Skeletal muscle cell (primary cell): Measurements from ENCODE around the gene ANKRD18A.
"Not testable (repeated sequence)": the region's sequence is repeated elsewhere in the genome, so short reads cannot be mapped to it uniquely, and the experiment has no call there.

ENCODE experiments used
- DNase-seq: peaks from one replicate; pipeline ENCODE4 v3.0.0-alpha.2; 2010; ENCODE audit warnings: low read depth
- H3K4me3 ChIP-seq: 2 replicates; pipeline ENCODE4 v1.5.1; 2011; ENCODE audit warnings: low read depth, mild to moderate bottlenecking, control low read depth, low read length, moderate library complexity

ANKRD18A gene

DNA sequence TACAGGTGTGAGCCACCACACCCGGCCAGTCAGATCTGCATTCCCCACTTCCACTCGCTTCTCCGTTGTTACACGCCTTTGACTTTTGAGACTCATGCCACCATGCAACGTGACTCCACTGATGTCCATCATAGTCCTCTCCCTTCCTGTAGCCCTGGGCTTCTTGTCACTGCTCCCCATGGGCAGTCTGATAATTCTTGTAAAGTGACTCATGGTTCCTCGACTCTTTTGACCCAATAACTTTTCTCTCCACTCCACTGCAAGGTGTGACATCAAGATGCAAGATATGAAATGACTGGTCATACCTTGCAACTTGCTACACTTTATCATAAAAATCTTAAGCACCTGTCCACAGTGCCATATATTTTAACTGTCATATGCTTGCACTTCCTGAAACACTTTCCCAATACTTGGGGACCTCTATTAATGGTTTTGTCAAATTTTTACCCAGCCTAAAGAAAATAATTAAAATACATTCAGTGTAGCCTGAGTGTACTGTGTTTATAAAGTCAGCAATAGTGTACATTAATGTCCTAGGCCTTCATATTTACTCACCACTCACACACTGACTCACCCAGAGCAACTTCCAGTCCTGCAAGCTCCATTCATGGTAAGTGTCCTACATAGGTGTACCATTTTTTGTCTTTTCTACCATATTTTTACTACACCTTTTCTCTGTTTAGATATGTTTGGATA, 18.6 kb upstream of the ANKRD18A start:
- no peak for DNase-seq
- H3K4me3 ChIP-seq, result no peak overlapping the region

DNA sequence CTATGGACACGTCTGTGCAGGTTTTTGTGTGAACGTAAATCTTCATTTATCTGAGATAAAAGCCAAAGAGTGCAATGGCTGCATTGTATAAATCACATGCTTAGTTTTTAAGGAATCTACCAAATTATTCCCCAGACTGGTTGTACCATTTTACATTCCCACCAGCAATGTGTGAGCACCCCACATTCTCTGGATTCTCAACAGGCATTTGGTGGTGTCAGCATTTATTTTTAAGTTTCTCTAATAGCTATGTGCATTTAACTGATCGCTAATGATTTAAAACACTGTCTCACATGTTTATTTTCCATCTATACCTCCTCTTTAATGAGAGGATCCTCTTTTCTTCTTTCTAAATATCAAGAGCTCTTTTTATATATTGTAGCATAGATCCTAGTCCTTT, 13.9 kb upstream of the ANKRD18A start:
- DNase-seq, result no peak
- no peak overlapping the region for H3K4me3 ChIP-seq

DNA sequence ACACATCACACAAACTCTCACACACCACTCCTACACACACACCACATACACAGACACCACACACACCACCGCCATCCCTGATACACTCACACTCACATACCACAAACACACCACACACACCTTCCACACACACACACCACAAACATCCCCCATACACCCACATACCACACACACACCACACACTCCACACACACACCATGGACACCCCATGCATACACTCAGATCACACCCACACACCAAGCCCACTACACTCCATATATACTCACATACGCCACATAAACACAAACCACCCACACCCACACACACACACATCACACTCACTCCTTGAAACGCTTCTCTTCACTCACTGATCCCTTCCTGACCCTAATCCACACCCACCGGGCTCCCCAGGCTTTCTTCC, 9.1 kb upstream of the ANKRD18A start:
- H3K4me3 ChIP-seq, result no peak overlapping the region
- no peak for DNase-seq

DNA sequence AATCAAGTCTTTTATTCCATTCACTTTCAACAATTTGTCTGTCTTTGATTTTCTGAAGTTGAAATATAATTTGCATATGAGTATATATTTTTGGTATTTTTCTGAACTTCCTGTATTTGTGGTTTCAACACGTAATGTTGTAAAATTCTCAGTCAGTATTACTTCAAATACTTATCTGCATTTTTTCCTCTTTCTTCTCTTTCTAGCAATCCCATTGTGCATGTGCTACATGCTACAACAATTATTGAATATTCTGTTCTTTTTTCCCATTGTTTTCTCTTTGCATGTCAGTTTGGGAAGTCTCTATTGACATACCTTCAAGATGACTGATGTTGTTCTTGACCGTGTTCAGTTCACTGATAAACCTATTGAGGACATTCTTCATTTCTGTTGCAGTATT, 5.6 kb upstream of the ANKRD18A start:
- DNase-seq, result no peak
- no peak overlapping the region for H3K4me3 ChIP-seq

DNA sequence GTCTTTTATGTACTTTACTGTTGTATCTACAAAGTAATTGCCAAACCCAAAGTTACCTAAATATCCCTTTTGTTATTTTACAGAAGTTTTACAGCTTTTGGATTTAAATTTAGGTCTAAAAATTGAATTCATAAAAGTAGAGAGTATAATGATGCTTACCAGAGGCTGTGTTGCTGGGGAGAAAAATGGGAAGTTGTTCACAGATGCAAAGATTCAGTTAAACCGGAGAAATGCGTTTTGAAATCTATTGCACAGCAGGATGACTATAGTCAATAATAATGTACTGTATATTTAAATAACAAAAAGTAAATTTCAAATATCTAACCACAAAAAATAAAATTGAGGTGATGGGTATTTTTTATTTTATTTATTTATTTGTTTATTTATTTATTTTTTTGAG, 2.6 kb upstream of the ANKRD18A start:
- no peak for DNase-seq
- H3K4me3 ChIP-seq, result no peak overlapping the region

DNA sequence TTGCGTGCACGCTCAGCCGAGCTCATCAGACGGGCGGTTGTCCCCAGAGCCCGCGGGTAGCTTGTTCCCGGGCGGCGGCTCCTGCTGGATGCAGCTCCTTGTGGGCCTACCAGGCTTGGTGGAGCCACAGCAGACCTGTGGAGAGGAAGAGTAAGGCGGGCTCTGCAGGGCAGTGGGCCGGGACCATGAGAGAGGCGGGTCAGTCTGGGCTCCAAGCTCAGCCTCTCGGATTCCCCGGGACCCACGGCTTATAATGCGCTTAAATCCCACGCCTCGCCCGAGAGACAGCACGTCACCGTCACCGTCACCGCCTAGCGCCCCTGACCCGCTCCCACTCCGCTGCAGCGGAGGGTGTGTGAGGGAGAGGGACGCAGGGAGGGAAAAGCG, 1.9 kb upstream of the ANKRD18A start:
- DNase-seq, result no peak
- H3K4me3 ChIP-seq, result peak overlapping the region; percentile 17

DNA sequence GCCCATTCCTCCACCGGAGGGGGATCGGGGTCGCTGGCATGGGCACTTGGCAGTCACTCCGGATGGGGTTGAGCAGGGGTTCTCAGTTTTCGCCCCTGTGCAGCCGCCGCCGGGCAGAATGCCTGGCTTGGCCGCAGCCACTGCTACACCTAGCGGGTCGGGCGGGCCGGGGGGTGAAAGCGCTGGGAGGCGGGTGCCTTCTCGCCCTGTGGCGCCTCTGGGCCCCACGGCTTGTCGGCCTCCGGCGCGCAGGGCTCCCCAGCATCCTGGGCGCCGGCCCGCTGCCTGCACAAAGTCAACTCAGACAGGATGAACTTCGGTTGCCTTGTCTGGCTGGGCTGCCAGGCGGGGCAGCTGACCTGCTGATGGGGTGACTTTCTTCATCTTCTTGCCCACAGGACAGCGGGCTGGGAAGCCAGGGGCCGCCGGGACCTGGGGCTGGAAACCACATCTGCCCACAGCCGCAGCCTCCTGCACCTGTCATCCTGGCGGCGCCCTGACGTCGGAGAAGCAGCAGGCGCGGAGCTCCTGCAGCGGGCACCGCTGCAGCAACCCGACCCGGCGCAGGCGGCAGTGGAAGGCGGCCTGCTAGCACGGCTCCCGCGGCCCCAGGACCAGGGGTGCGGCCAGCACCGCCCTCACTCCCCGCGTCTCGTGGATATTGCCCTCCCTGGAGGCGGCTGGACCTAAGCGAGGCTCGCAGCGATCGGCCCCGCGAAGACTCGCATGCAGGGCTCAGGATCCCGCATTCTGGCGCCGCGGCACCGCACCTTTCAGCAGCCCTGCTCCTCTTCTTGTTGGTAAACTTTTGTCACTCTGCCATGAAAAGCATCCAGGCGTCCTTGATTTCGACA, 1.3 kb upstream of the ANKRD18A start:
- DNase-seq, result no peak

DNA sequence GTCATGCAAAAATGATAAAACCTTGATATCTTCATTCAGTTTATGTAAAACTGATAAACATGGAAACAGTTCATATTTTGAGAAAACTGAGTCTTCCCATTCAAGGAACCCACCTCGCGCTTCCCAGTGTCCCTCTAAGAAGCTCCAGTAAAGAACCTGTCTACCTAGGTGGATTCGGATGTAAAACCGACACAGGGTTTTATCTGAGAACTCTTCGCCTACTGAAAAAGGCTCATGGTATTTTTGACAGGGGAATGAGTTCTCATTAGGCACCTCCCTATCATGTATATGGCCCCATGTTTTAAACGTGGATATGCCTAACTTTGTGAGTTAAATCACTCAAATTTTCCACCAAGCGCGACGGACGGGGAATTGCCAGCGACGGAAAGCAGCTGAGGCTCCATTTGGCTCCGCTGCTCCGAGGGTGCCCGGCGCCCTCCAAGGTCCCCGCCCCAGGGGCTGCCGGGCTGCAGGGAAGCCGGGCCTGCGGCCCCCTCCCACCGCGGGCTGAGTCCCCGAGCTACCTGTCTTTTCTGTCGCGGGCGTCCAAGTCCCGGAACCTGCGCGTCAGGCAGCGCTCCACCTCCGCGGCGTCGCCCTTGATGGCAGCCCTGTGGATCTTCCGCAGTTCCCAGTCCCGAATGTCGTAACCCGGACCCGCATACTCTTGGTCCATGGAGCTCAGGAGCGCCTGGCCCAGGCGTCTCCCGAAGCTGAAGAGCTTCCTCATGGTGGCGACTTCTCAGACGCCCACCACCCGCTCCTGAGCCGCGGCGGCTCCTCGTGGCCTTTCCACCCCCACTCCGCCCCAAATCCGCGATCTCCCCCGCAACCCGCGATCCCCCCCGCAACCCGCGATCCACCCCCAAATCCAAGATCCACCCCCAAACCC, 594 bp downstream of the ANKRD18A start:
- DNase-seq, result no peak
- peak overlapping the region; percentile 50 for H3K4me3 ChIP-seq

More for the DNA sequence above, 1.3 kb upstream of the ANKRD18A start:
- peak overlapping the region; percentile 50 for H3K4me3 ChIP-seq

DNA sequence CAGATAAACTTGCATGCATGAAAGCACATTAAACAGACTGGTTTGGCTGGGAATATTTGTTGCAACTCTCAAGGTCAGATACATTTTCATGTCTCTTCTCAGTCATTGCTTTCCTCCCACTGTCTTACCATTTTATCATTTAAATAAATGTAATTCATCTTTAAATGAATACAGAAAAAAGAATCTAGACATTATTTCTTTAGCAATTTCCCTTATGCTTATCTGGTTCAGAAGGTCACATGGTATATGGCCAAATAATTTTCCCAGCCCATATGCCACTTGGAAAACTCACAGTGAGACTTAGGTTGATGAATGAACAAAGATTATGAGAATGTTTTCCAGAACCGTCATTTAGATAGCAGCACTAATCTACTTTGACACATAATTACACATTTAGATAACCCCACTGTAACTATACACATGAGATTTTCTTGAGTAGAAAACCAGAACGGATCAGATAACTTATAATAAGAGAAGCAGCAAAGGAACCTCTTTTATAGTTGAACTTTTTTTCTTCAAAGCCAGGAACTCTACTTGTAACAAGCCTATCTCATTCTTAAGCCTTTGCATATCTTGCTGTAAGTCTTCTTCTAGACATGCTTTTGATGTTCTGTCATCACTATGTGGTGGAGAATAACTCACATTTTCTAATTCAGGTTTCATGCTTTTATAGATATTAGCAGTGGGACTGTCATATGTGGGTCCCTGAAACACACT, 22.2 kb downstream of the ANKRD18A start:
- DNase-seq, H3K4me3 ChIP-seq: not testable (repeated sequence)

DNA sequence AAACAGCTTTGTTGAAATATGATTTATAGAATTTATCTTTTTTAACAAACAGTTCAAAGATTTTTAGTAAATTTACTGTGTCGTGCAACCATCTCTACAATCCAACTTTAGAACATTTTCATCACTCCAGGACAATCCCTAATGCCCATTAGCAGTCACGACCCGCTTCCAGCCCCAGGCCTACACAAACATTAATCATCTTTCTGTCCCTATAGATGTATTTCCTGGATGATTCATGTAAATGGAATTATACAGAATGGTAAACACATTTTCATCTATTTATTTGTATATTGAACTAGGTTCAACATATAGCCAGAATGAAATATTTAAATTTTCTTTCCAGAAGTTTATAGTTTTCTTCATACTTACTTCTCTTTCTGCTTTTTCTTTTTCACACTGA, 25.3 kb downstream of the ANKRD18A start:
- H3K4me3 ChIP-seq, DNase-seq: not testable (repeated sequence)

DNA sequence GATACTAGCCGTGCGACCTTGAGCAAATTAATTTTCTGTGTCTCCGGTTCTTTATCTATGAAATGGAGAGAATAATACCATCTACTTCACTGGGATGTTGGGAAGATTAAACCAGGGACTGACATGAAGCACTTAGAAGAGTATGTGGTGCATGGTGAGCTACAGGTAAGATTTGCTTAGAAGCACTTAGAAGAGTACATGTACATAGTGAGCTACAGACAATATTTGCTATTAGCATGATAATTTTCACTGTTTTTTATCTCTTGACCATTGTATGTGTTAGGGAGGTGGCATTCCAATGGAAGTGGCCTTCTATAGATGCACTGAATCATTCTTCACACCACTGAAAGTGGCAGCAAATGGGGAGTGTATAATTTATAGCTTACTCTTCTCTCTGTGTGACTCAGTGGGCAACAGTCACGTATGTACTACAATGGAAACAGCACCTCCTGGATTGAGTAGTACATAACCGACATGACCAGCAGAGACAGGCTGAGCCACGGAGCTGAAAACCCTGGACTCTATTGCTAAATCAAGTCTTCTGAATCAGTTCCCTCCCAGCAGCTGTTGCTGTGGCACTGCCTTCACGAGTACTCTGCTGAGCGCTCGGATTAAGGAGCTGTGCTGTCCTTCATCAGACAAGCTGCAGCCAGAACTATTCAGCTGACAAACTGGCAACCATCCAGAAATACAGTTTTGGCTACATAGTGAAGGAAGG, 28.9 kb downstream of the ANKRD18A start:
- peak; percentile 38 for DNase-seq
- not testable (repeated sequence) for H3K4me3 ChIP-seq

DNA sequence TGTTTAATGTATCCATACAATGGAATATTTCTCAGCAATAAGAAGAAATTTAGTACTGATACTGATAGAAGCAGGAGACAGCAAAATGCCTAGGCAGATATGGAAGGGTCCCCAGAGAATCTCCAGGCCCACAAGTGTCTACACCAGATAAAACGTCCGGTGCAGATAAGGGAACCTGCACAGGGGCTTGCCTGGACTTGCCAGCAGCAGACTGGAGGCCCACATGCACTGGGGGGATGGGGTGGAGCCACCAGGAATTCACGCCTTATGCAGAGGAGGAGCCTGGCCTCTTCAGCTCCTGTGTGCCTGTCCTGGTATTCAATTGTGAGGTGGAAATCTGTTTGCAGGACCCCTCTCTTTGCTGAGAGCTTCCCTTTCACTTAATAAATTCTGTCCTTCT, 36.6 kb downstream of the ANKRD18A start:
- DNase-seq, H3K4me3 ChIP-seq: not testable (repeated sequence)

DNA sequence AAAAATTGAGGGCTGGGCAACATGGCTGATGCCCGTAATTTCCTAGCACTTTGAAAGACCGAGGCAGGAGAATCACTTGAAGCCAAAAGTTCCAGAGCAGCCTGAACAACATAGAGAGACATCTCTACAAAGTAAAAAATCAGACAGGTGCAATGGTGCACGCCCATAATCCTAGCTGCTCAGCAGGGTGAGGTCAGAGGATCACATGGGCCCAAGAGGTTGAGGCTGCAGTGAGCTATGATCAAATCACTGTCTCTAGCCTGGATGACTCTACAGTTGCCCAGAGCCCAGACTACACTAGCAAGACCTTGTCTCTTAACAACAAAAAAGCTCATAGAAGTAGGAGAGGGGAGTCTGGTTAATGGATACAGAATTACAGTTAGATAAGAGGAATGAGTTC, 40.3 kb downstream of the ANKRD18A start:
- not testable (repeated sequence) for DNase-seq, H3K4me3 ChIP-seq

DNA sequence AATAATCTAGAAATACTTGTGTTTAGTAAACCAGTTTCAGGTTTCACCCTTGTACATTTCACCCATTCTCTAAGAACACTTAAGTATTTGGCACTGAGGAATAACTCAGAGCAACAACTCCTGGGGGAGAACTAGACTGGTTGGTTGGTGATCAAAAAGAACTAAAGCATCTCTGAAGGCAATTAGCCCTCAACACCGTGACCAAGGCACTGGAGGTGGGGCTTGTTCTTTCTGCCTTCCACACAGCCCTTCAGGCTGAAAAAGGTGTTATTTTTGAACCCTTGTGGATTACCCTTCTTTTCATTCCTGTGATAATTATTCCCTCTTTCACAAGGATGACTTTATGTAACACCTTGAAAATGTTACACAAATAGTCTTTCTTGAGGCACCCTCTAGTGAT, 44.2 kb downstream of the ANKRD18A start:
- DNase-seq, H3K4me3 ChIP-seq: not testable (repeated sequence)

DNA sequence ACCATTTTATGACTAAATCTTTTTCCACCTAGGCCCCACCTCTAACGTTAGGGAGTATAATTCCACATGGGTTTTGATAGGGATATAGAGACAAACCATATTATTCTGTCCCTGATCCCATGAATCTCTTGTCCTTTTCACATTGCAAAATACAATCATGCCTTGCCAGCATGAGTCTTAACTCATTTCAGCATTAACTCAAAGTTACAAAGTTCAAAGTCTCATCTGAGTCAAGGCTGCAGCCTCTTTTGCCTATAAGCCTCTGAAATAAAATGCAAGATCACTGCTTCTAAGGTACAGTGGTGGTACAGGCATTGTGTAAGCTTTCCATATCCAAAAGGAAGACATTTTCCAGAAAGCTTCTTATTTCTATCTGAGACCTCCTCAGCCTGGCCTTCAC, 54.3 kb downstream of the ANKRD18A start:
- H3K4me3 ChIP-seq, DNase-seq: not testable (repeated sequence)

DNA sequence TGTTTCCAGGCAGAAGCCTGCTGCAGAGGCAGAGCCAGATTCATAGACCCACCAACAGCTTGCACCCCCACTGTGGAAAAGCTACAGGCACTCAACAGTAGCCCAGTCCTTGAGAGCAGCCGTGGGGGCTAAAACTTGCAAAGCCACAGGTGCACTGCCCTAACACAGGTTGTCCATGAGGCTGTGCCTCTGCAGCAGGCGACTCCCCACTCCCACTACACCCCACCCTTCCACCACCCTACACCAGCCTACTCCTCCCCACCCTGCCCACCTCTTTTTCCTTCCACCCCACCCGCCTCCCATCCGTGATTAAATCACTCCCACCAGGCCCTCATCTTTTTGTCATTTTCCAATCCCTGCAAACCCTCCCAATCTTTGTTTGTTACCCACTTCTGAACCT, 55.2 kb downstream of the ANKRD18A start:
- H3K4me3 ChIP-seq, DNase-seq: not testable (repeated sequence)

DNA sequence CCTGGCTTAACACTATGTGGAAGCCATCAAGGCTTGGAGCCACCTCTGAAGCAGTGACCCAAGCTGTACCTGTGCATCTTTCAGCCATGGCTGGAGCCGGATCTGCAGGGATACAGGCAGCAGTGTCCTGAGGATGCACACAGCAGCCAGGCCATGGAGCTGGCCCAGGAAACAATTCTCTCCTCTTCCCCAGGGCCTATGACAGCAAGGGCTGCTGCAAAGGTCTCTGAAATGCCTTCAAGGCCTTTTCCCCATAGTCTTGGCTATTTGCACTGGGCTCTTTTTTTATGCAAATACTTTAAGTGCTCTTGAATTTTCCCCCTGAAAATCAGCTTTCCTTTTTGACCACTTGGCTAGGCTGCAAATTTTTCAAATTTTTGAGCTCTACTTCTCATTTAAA, 56.5 kb downstream of the ANKRD18A start:
- not testable (repeated sequence) for DNase-seq, H3K4me3 ChIP-seq

DNA sequence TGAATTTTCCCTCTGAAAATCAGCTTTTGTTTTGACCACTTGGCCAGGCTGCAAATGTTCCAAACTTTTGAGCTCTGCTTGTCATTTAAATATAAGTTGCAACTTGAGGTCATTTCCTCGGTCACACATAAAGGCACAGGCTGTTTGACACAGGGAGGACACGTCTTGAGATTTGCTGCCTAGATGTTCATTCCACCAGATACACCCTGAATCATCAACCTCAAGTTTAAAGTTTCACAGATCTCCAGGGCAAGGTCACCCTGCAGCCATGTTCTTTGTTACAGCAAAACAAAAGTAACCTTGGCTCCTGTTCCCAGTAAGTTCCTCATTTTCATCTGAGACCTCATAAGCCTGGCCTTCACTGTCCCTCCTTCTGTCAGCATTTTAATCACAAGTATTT, 59.3 kb downstream of the ANKRD18A start:
- H3K4me3 ChIP-seq, DNase-seq: not testable (repeated sequence)

DNA sequence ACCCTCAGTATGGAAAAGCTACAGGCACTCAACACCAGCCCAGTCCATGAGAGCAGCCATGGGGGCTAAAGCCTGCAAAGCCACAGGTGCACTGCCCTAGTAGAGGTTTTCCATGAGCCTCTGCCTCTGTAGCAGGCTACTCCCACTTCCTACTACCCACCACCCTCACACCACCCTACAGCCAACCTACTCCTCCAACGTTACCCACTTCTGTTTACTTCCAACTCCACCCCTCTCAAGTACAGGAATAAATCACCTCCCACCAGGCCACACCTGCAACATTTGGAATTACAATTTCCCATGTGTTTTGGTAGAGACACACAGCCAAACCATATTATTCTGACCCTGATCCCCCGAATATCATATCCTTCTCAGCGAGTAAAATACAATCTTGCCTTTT, 61.2 kb downstream of the ANKRD18A start:
- DNase-seq, result not testable (repeated sequence)

More for the DNA sequence above, 61.2 kb downstream of the ANKRD18A start:
- H3K4me3 ChIP-seq, result not testable (repeated sequence)
